HUDEP-2 (cell line): ENCODE data around the gene ST6GALNAC4.

ENCODE experiments used
- DNase-seq, 76 experiments: peaks; one replicate each; lab custom pipeline; 2025; ENCODE audit not compliant: unreplicated experiment in 76 of 76; lab: John Stamatoyannopoulos, UW

Gene ST6GALNAC4

GRCh38 chr9:127915801-127916719 is 781 bp downstream of the ST6GALNAC4 start:
- DNase-seq, result peak in 3 of 76 experiments; percentile 34 to 39 (median 35)

GRCh38 chr9:127915325-127915752 is 1.5 kb downstream of the ST6GALNAC4 start:
- peak in 65 of 76 experiments; percentile 24 to 79 (median 57) for DNase-seq

GRCh38 chr9:127913682-127914081 is 3.2 kb downstream of the ST6GALNAC4 start:
- DNase-seq, result no peak

- no peak for DNase-seq
Measured at GRCh38 chr9:127912882-127913281, 4.0 kb downstream of the ST6GALNAC4 start.

GRCh38 chr9:127912296-127912695 is 4.5 kb downstream of the ST6GALNAC4 start:
- no peak for DNase-seq

GRCh38 chr9:127910613-127911205 is 6.1 kb downstream of the ST6GALNAC4 start:
- peak in 15 of 76 experiments; percentile 19 to 62 (median 34) for DNase-seq

- DNase-seq, result no peak
Measured at GRCh38 chr9:127909839-127910273, 7.0 kb downstream of the ST6GALNAC4 start.

- no peak for DNase-seq
Measured at GRCh38 chr9:127908660-127908926, 8.2 kb downstream of the ST6GALNAC4 start.

GRCh38 chr9:127907867-127908659 is 8.8 kb downstream of the ST6GALNAC4 start:
- no peak for DNase-seq

- DNase-seq, result no peak
Measured at GRCh38 chr9:127905788-127906191, 11.1 kb downstream of the ST6GALNAC4 start.

GRCh38 chr9:127905004-127905728 is 11.7 kb downstream of the ST6GALNAC4 start:
- peak in 1 of 76 experiments; percentile 11 for DNase-seq

GRCh38 chr9:127904561-127905003 is 12.3 kb downstream of the ST6GALNAC4 start:
- no peak for DNase-seq

GRCh38 chr9:127903557-127904475 is 13.0 kb downstream of the ST6GALNAC4 start:
- peak in 67 of 76 experiments; percentile 21 to 83 (median 59) for DNase-seq

GRCh38 chr9:127899128-127899943 is 17.5 kb downstream of the ST6GALNAC4 start, which contains the start of gene ST6GALNAC6:
Gene ST6GALNAC6 (minus strand): TSS chr9:127899603. CDS start chr9:127897981, 1,622 bp downstream.
- DNase-seq, result peak in 53 of 76 experiments; percentile 10 to 79 (median 44)

GRCh38 chr9:127898433-127899127 is 18.3 kb downstream of the ST6GALNAC4 start:
- DNase-seq, result peak in 8 of 76 experiments; percentile 25 to 57 (median 32)

GRCh38 chr9:127897193-127897692 is 19.6 kb downstream of the ST6GALNAC4 start:
- peak in 68 of 76 experiments; percentile 25 to 89 (median 70) for DNase-seq

- DNase-seq, result no peak
Measured at GRCh38 chr9:127896395-127897192, 20.2 kb downstream of the ST6GALNAC4 start.
